Fibroblast of skin of back (primary cell): Measurements from ENCODE around the gene ACADSB. TPM values are rescaled to one million over a fixed set of nuclear protein-coding genes. Genes with fewer than 3 reads are reported as not detected.

Experiments
- DNase-seq: peaks from one replicate; pipeline ENCODE4 v3.0.0-alpha.2; 2013
- polyA plus RNA-seq, 2 experiments: library from polyadenylated mRNA; unstranded; fragments of 120-200 nt; gene quantifications; one replicate each; pipeline ENCODE4 v1.2.1, GENCODE V29; 2013; ENCODE audit not compliant: insufficient read length in 2 of 2

Gene ACADSB
- 6.7 TPM for polyA plus RNA-seq (2013, experiment 1 of 2; ENCODE audit: insufficient read length)
- polyA plus RNA-seq (2013, experiment 2 of 2; ENCODE audit: insufficient read length) = 10.5 TPM

DNA sequence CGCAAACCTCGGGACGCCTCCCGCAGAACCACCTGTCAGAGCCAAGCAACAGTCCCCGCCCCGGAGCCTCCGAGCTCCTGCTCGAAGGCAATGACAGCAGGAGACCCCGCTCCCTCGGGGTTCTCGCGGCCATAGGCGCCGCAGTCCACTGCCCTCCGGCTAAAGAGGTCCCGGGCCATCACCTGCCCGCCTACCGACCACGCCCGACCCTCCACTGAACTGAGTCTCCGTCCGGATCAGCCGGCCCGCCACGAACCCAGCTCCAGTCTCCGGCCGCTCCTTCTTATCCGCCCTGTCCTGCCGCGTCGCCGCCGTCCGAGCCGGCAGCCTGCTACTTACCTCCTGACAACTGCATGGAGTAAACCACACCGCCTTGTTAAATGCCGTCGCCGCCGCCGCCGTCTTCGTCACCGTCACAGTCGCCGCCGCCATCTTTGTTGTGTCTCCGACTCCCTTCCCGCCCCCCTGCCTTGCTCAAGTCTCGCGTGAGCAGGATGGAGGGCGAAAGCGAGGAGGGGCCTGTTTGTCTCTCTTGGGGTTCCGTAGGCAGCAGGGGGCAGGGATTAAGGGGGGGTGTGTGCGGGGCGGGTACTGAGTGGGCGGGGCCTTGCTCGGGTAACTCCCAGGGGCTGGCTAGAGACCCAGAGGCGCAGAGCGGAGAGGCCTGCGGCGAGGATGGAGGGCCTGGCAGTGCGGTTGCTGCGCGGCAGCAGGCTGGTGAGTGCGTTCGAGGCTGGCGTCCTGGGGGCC lies at the start of gene ACADSB, which contains the start of gene IKZF5:
Gene ACADSB, plus strand, starts transcription at position 652 of the 750 bp plus-strand sequence. Its CDS starts 24 bp downstream, at position 676.
Gene IKZF5, minus strand, starts transcription at position 441 of the 750 bp plus-strand sequence. CDS start 10,170 bp downstream, outside the sequence.
- DNase-seq = peak; percentile 98

DNA sequence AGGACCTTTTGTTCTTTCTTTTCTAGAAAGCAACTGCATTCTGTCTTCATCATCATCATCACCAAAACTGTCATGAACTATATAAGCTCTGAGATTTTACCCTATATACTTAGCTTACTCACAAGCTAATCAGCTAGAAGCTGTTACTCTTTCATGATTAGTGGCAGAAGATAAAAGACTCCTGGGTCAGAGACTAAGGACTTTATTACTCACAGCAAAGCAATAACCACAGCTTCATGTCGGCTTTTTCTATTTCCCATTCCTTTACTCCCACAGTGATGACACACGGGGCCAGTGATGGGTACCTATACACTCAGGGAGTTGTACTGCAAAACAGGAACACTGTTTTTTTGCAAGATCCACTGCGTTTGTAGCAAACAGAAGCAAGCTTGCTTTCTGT lies 46.4 kb upstream of the ACADSB start:
- DNase-seq = no peak

GRCh38 chr10:122966879-122967278 lies 41.9 kb upstream of the ACADSB start:
- no peak for DNase-seq

GRCh38 chr10:122968698-122969097 lies 40.1 kb upstream of the ACADSB start:
- DNase-seq = no peak

- no peak for DNase-seq
These were observed 34.8 kb upstream of the ACADSB start for GRCh38 chr10:122974023-122974422.

- no peak for DNase-seq
These were observed 34.2 kb upstream of the ACADSB start for GRCh38 chr10:122974543-122975064.

GRCh38 chr10:122980209-122981065 lies 28.4 kb upstream of the ACADSB start, which contains the start of gene PSTK:
PSTK (plus strand) TSS chr10:122980401; CDS start chr10:122980480, 79 bp downstream.
- peak; percentile 91 for DNase-seq

DNA sequence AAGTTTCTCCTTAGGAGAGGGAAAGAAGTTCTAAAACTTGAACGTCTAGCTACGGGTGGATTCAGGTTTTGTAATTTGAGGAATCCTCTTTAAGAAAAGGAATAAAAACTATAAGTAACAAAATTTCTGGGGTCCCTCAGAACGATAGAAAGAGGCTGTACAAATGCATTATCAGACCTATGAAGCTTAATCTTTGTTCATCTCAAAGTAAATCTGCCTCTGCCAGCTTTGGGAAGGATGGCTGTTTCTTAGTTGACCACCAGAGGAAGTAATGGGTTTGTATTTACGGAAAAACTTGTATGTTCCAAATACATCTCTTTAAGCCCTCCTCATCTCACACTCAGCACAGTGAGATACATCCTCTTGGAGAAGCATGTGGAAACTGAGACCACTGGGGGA lies 27.7 kb upstream of the ACADSB start:
- DNase-seq = peak; percentile 50

DNA sequence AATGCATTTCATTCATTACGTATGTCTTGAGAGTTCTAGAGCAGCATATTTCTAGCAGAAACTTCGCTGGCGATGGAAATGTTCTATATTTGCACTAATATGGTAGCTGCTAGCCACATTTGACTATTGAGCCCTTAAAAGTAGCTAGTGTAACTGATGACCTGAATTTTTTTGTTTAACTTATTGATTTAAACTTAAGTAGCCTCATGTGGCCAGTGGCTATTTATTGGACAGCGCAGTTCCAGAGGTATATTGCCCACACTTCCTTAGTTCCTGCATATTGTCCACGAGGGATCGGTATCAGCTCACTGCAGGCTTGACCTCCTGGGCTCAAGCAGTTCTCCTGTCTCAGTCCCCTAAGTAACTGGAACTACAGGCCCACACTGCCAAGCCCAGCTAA lies 24.9 kb upstream of the ACADSB start:
- no peak for DNase-seq

GRCh38 chr10:122984708-122985107 lies 24.1 kb upstream of the ACADSB start:
- DNase-seq = no peak

DNA sequence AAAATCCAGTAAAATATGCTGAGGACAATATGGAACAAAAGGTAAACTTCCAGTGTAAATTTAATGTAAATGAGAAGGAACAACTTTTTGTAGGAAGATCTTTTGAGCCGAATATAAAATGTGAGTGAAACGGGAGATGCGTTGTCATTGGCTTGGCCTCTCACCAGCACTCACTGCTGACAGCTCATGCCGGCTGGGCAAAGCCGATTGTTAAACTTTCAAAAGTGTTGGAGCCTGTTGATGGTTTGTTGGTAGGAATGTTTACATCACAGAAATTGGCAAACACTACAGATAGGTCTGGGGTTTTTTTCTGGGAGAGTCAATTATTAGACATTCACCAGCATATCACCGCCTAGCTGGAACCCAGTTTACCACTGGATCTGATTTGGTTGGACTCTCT lies 22.5 kb upstream of the ACADSB start:
- no peak for DNase-seq

DNA sequence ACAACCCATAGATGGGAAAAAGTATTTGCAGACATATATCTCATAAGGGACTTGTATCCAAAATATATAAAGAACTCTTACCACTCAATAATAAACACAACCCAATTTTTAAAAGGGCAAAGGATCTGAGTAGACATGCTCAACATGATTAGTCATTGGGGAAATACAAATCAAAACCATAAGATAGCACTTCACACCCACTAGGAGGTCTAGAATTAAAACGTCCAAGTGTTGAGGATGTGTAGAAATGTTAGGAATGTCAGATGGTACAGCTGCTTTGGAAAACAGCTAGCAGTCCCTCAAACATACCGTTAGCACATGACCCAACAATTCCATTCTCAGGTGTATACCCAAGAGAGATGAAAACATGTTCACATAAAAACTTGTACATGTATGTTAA lies 20.3 kb upstream of the ACADSB start:
- DNase-seq = peak; percentile 50

DNA sequence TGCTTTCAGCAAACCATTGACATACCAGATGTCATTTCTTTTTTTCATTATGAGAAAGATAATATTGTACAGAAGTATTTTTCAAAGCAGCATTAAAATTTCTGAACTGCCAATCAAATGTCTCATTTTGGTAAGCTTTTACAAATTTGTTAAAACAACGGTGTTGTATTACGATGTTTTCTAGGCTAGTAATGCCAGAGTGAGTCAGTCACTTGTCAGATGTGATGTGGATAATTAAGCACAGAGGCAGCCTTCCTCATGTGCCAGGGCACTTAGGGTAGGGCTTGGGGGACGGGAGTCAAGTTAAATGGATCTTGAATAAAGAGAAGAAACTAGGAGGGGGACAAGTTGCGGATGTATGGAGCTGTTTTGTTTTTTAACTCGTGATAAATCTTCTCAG lies 18.5 kb upstream of the ACADSB start:
- DNase-seq = no peak

GRCh38 chr10:122992031-122992585 lies 16.7 kb upstream of the ACADSB start:
- no peak for DNase-seq

DNA sequence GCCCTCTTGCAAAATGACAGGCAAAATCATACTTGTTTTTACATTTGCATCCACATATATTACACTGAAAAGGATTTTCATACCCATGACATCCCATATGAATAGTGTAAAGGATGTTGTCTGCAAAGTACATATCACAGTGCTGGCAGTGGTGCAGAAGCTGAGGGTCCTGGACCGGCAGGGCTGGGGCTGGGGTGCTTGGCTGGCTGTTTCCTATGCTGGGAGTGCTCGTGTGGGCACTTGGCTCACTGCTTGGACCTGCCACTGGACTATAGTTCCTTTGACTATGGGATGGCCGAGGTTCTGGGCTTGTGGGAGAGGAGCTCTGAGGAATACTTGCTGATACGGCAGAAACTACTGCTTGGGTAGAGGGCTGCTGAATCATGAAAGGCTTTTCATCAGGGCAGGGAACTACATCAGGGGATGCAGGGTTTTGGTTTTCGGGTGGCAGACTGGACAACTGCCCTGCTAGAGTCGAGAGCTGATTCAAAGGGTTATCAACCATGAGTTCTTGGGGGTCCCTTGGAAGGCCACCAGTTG lies 14.9 kb upstream of the ACADSB start:
- DNase-seq = no peak

GRCh38 chr10:122995936-122996335 lies 12.9 kb upstream of the ACADSB start:
- DNase-seq = no peak

DNA sequence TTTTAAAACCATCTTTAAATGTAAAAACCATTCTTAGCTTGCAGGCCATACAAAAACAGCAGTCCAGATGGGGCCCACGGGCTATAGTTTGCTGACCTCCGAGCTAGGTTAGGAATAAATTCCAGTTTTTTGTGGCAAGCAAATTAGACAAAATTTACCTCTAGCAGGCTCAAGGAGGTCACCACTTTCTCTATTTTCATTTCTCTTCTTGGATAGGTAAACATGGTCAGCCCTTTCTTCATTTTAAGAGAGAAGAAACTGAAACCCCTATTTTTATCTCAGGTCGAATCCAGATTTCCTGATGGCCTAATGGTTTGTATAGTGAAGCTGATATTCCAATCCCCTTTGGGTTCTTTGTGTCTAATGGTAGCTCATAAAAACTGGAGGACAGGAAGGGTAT lies 10.9 kb upstream of the ACADSB start:
- DNase-seq = no peak

- DNase-seq = no peak
These were observed 10.4 kb upstream of the ACADSB start for GRCh38 chr10:122998360-122998917.

DNA sequence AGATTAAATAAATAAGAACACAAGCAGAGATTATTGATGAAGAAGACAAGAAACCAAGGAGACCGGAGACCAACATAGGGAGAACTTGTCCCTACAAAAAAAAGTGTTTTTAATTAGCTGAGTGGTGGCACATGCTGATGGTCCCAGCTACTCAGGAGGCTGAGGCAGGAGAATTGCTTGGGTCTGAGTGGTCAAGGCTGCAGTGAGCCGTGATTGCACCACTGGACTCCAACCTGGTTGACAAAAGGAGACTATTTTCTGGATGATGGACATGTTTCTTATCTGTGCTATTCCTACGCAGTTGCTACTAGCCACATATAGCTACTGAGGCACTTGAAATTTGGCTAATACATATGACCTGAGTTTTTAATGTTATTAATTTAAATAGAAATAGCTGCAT lies 9.9 kb upstream of the ACADSB start:
- no peak for DNase-seq

GRCh38 chr10:122999347-122999746 lies 9.5 kb upstream of the ACADSB start:
- DNase-seq = no peak

DNA sequence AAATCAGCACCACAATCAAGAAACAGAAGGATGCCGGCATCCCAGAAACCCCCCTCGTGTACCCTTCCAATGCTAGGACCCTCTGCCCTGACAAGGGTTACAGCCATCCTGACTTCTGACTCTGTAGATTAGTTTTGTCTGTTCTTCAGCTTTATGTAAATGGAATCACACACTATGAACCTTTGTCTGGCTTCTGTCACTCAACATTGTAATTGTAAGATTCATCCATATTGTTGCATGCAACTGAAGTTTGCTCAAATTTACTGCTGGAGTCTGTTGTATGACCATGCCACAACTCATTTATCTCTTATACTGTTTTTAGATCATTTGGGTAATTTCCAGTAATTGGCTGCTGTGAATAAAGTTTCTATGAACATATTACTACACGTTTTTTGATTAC lies 8.7 kb upstream of the ACADSB start:
- no peak for DNase-seq

GRCh38 chr10:123001370-123001769 lies 7.4 kb upstream of the ACADSB start:
- DNase-seq = no peak
